Activated naive CD8-positive, alpha-beta T cell treated with anti-CD3 and anti-CD28 coated beads for 36 hours (primary cell): Measurements from ENCODE around the gene GGTA1. TPM values are rescaled to one million over a fixed set of nuclear protein-coding genes. Genes with fewer than 3 reads are reported as not detected.

Source experiments
- DNase-seq: peaks from one replicate; pipeline ENCODE4 v3.0.0; 2021
- H3K27ac Mint-ChIP-seq: one replicate; pipeline ENCODE4 v1.8.0; 2022; ENCODE audit warnings: mild to moderate bottlenecking, moderate library complexity, mixed read lengths
- H3K27me3 Mint-ChIP-seq: one replicate; pipeline ENCODE4 v1.8.0; 2022; ENCODE audit warnings: mild to moderate bottlenecking, mixed read lengths
- H3K36me3 Mint-ChIP-seq: one replicate; pipeline ENCODE4 v1.8.0; 2021; ENCODE audit warnings: mild to moderate bottlenecking, mixed read lengths
- H3K4me1 Mint-ChIP-seq: one replicate; pipeline ENCODE4 v1.8.0; 2021; ENCODE audit warnings: mixed read lengths
- H3K4me3 Mint-ChIP-seq: one replicate; pipeline ENCODE4 v1.8.0; 2022; ENCODE audit warnings: mild to moderate bottlenecking, moderate library complexity, mixed read lengths
- H3K9me3 Mint-ChIP-seq: one replicate; pipeline ENCODE4 v1.8.0; 2022; ENCODE audit warnings: mixed read lengths
- total RNA-seq, 2 experiments: library from RNA; stranded (reverse); gene quantifications; one replicate each; pipeline ENCODE4 v1.2.3, GENCODE V29; 2021

The GGTA1 gene
- total RNA-seq, 2 experiments from 2014 or later: not detected

- peaks cover 4% of the 10 kb centered on the region for H3K27me3 Mint-ChIP-seq
- H3K4me1 Mint-ChIP-seq: no peaks in the 10 kb centered on the region
- no peak overlapping the region for H3K27ac Mint-ChIP-seq
- H3K4me3 Mint-ChIP-seq: no peak overlapping the region
- no peak for DNase-seq
- H3K36me3 Mint-ChIP-seq: no peaks in the 10 kb centered on the region
- no peaks in the 10 kb centered on the region for H3K9me3 Mint-ChIP-seq
Measured at GRCh38 chr9:121510766-121511550, 11.3 kb upstream of the GGTA1 start.

- no peaks in the 10 kb centered on the region for H3K9me3 Mint-ChIP-seq
- no peak for DNase-seq
- H3K4me1 Mint-ChIP-seq: no peaks in the 10 kb centered on the region
- H3K36me3 Mint-ChIP-seq: no peaks in the 10 kb centered on the region
- no peak overlapping the region for H3K4me3 Mint-ChIP-seq
- no peak overlapping the region for H3K27ac Mint-ChIP-seq
- no peaks in the 10 kb centered on the region for H3K27me3 Mint-ChIP-seq
Measured at GRCh38 chr9:121509180-121509579, 9.5 kb upstream of the GGTA1 start.

DNA sequence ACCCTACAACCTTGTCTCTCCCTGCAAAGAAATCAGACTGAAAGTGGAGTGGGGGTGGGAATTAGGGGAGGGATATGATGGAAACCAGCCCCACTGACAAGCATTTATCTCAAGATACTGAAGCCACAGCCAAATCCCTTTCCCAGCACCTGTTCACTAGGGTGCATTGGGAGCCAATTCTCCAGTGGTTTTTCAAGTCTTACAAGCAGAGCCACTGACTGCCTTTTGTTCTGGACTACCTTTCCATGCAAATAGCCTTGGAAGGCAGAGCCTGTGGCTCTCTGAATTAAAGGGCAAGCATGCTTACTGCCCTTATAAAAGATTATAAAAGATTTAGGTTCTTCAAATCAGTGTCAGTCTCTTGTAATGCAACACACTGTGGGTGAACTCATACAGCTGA is 8.8 kb upstream of the GGTA1 start:
- Mint-ChIP-seq H3K9me3 (no peaks in the 10 kb centered on the region), H3K4me1 (no peaks in the 10 kb centered on the region), H3K27me3 (peaks cover 4% of the 10 kb centered on the region), H3K4me3 (no peak overlapping the region), H3K27ac (no peak overlapping the region), H3K36me3 (no peaks in the 10 kb centered on the region)
- DNase-seq: no peak

DNA sequence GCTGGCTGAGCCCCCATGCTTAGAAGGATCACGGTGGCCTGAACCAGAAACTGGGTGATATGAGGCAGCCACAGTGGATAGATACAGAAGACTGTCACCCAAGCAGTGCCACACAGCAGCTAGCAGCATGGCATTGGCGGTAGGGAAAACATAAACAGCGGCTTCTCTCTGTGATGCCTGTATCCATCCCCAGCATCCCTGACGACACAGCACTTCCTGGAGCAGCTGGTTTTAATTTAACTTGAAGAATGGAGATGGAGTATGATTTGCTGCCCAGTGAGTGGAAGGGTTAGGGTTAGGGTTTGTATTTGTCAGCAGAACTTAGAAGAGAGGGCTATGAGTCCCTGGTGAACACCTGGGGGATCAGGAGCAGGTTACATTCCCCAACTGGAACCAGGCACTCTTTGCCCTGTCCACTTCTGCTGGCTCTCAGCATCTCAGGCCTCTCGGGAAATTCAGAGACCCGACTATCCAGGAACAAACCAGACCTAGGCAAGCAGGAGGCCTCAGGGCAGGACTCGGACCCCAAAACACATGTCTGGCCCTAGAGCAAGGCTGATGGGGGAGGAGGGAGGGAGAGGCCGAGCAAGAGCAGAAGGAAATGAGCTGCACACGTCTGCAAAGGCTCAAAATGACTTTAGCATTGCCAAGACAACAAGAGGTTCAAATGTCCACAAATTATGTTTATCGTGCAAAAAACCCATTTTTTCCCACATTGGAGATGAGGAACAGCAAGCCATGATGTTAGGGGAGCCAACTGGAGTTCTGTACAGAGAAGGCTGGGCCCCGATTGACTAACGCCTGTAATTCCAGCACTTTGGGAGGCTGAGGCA is 6.5 kb upstream of the GGTA1 start:
- DNase-seq: no peak
- Mint-ChIP-seq H3K27ac (no peak overlapping the region), H3K36me3 (no peaks in the 10 kb centered on the region), H3K9me3 (no peaks in the 10 kb centered on the region), H3K27me3 (peaks cover 22% of the 10 kb centered on the region), H3K4me3 (no peak overlapping the region), H3K4me1 (no peaks in the 10 kb centered on the region)

GRCh38 chr9:121503444-121503843 is 3.8 kb upstream of the GGTA1 start:
- DNase-seq: no peak
- no peak overlapping the region for H3K4me3 Mint-ChIP-seq
- H3K4me1 Mint-ChIP-seq: peaks cover 13% of the 10 kb centered on the region
- no peak overlapping the region for H3K27ac Mint-ChIP-seq
- no peaks in the 10 kb centered on the region for H3K36me3 Mint-ChIP-seq
- H3K9me3 Mint-ChIP-seq: no peaks in the 10 kb centered on the region
- peaks cover 46% of the 10 kb centered on the region for H3K27me3 Mint-ChIP-seq

DNA sequence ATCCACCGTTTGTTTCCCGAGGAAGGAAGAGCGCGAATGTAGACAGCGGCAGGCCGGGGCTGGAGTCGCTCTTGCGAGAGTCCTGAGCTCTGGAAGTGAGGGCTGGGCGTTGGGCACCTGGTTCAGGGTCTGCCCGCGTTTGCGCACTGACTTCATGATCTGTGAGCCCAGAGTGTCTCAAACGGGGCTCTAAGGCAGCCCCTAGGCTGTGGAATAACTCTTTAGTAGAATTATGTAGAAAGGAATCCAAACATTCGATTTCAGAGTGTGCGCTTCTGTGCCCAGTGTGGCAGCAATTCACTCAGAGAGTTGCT is 478 bp upstream of the GGTA1 start:
- H3K27me3 Mint-ChIP-seq: peaks cover 71% of the 10 kb centered on the region
- peaks cover 16% of the 10 kb centered on the region for H3K4me1 Mint-ChIP-seq
- peak overlapping the region; percentile 37 for H3K4me3 Mint-ChIP-seq
- no peak for DNase-seq
- peaks cover 4% of the 10 kb centered on the region for H3K9me3 Mint-ChIP-seq
- H3K36me3 Mint-ChIP-seq: no peaks in the 10 kb centered on the region
- no peak overlapping the region for H3K27ac Mint-ChIP-seq

GRCh38 chr9:121499177-121499426 is 542 bp downstream of the GGTA1 start:
- H3K27me3 Mint-ChIP-seq: peaks cover 77% of the 10 kb centered on the region
- peak overlapping the region; percentile 72 for H3K4me3 Mint-ChIP-seq
- H3K9me3 Mint-ChIP-seq: peaks cover 4% of the 10 kb centered on the region
- no peaks in the 10 kb centered on the region for H3K36me3 Mint-ChIP-seq
- H3K27ac Mint-ChIP-seq: no peak overlapping the region
- no peak for DNase-seq
- peaks cover 16% of the 10 kb centered on the region for H3K4me1 Mint-ChIP-seq

GRCh38 chr9:121498487-121499176 is 1.0 kb downstream of the GGTA1 start:
- no peak overlapping the region for H3K27ac Mint-ChIP-seq

GRCh38 chr9:121498150-121498486 is 1.5 kb downstream of the GGTA1 start:
- no peak overlapping the region for H3K27ac Mint-ChIP-seq
- H3K9me3 Mint-ChIP-seq: peaks cover 4% of the 10 kb centered on the region
- H3K4me1 Mint-ChIP-seq: peaks cover 16% of the 10 kb centered on the region
- peaks cover 74% of the 10 kb centered on the region for H3K27me3 Mint-ChIP-seq
- H3K4me3 Mint-ChIP-seq: peak overlapping the region; percentile 72
- peak; percentile 47 for DNase-seq
- no peaks in the 10 kb centered on the region for H3K36me3 Mint-ChIP-seq

More at GRCh38 chr9:121498487-121499176, 1.0 kb downstream of the GGTA1 start:
- no peaks in the 10 kb centered on the region for H3K36me3 Mint-ChIP-seq
- DNase-seq: peak; percentile 9
- H3K27me3 Mint-ChIP-seq: peaks cover 79% of the 10 kb centered on the region
- peaks cover 16% of the 10 kb centered on the region for H3K4me1 Mint-ChIP-seq
- peak overlapping the region; percentile 72 for H3K4me3 Mint-ChIP-seq
- peaks cover 4% of the 10 kb centered on the region for H3K9me3 Mint-ChIP-seq

- H3K27ac Mint-ChIP-seq: no peak overlapping the region
- H3K9me3 Mint-ChIP-seq: peaks cover 4% of the 10 kb centered on the region
- peaks cover 57% of the 10 kb centered on the region for H3K27me3 Mint-ChIP-seq
- no peak overlapping the region for H3K4me3 Mint-ChIP-seq
- H3K36me3 Mint-ChIP-seq: no peaks in the 10 kb centered on the region
- H3K4me1 Mint-ChIP-seq: peaks cover 16% of the 10 kb centered on the region
- DNase-seq: no peak
Measured at GRCh38 chr9:121495976-121496375, 3.7 kb downstream of the GGTA1 start.

- Mint-ChIP-seq H3K9me3 (peaks cover 4% of the 10 kb centered on the region), H3K27ac (no peak overlapping the region), H3K4me3 (no peak overlapping the region), H3K36me3 (no peaks in the 10 kb centered on the region), H3K27me3 (peaks cover 43% of the 10 kb centered on the region), H3K4me1 (peaks cover 17% of the 10 kb centered on the region)
- no peak for DNase-seq
Measured at GRCh38 chr9:121494192-121494591, 5.5 kb downstream of the GGTA1 start.

DNA sequence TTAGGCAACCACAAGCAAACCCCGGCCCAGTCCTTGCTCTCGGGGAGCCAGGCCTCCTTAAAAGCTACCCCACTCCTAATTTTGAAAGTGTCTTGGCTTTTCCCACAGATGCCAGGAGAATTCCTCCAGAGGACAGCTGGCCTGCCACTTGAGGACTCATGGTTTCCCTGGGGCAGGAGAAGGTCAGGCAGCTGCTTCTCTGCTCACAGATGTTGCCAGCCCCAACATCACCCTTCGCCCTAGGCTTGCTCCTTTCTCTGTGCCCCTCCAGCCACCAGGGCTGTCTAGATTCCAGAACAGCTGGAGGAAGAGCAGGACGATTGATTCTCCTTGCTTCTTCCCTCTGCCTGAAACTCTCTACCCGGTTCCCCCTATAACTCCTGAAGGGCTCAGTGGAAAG is 8.5 kb downstream of the GGTA1 start:
- Mint-ChIP-seq H3K4me1 (peaks cover 7% of the 10 kb centered on the region), H3K9me3 (peaks cover 2% of the 10 kb centered on the region), H3K27me3 (peaks cover 12% of the 10 kb centered on the region), H3K4me3 (no peak overlapping the region), H3K36me3 (no peaks in the 10 kb centered on the region), H3K27ac (no peak overlapping the region)
- DNase-seq: no peak

DNA sequence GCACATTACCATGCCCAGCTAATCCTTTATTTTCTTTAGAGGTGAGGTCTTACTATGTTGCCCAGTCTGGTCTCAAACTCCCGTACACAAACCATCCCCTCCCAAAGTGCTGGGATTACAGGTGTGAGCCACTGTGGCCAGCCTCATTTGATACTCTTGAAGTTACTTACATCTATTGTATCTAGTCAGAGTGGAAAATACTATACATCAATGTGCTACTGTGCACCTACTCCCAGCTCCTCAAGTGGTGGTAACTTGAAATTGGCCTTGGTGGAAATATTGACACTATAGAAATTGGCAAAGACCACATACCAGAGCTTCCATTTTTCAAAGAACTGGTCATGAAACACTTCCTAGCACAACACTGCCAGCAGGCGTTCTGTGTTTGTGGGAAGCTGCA is 10.3 kb downstream of the GGTA1 start:
- Mint-ChIP-seq H3K27ac (peak overlapping the region; percentile 20), H3K4me1 (peaks cover 7% of the 10 kb centered on the region), H3K9me3 (no peaks in the 10 kb centered on the region), H3K36me3 (no peaks in the 10 kb centered on the region), H3K27me3 (peaks cover 6% of the 10 kb centered on the region), H3K4me3 (no peak overlapping the region)
- DNase-seq: no peak

DNA sequence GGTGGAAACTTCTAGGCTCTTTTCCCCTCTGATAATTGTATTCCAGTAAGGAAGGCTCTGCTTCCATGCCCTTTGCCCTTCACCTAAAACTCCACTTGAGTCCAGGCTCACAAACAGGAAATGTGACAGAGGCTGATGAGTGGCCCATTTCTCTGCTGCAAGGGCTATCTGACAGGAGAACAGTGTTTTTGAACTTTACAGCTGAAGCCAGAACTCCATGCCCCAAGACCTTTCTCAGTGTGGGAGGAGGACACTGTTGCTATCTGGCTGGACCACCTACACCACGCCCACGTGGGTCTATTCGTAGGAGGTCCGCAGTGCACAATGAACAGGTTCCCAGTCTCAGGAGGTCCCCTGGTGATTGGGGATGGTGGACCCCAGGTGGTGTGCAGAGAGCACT is 13.6 kb downstream of the GGTA1 start:
- Mint-ChIP-seq H3K4me3 (no peak overlapping the region), H3K4me1 (peaks cover 10% of the 10 kb centered on the region), H3K36me3 (no peaks in the 10 kb centered on the region), H3K9me3 (no peaks in the 10 kb centered on the region), H3K27me3 (no peaks in the 10 kb centered on the region), H3K27ac (no peak overlapping the region)
- DNase-seq: no peak

DNA sequence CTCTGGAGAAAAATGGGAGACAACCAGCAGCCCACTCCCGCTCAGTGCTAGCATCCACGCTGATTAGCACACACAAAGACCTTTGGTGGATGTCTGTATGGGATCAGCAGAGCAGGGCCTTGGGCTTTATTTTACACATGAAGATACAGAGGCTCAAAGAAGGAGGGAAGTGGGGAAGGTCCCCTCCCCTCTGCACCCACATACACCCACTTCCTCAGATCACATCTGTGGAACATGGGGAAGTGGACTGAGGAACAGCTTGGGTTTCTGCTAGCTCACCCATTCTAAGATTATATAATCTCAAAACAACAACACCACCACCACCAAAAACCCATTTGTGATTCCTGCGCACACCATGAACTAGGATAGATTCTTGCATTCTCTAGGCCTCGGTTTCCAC is 14.0 kb downstream of the GGTA1 start:
- no peaks in the 10 kb centered on the region for H3K9me3 Mint-ChIP-seq
- H3K4me3 Mint-ChIP-seq: no peak overlapping the region
- H3K36me3 Mint-ChIP-seq: no peaks in the 10 kb centered on the region
- peaks cover 10% of the 10 kb centered on the region for H3K4me1 Mint-ChIP-seq
- no peak overlapping the region for H3K27ac Mint-ChIP-seq
- DNase-seq: no peak
- H3K27me3 Mint-ChIP-seq: no peaks in the 10 kb centered on the region
